HG03565 (cell line): Measurements from ENCODE around the gene HTR1E.
"Not testable (repeated sequence)": the region's sequence is repeated elsewhere in the genome, so short reads cannot be mapped to it uniquely, and the experiment has no call there.

Experiments
- ATAC-seq: cut with Tn5 transposase; IDR thresholded peaks from one replicate; pipeline ENCODE4 v1.9.1; 2021; ENCODE audit warnings: mild to moderate bottlenecking, moderate library complexity; ENCODE audit not compliant: unreplicated experiment

Gene HTR1E

DNA sequence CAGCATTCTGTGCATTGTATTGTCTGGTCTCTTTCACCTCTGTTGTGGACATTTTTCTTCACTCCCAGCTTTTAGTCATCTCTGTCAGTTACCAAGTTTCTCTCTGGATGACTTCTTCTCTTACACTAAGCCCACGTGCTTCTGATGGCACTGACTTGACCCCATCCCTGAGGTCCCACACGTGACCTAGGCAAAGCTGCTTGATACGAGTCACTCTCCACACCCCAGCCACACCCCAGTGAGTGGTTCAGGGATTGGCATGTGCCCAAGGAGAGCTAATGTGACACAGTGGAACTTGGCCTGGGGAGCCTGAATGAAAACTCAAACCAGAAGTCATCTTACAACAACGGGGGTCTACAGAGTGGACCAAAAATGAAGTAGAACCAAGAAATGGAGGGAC, 32.2 kb downstream of the HTR1E start:
- no peak for ATAC-seq

GRCh38 chr6:86973088-86973487, 35.8 kb downstream of the HTR1E start:
- no peak for ATAC-seq

DNA sequence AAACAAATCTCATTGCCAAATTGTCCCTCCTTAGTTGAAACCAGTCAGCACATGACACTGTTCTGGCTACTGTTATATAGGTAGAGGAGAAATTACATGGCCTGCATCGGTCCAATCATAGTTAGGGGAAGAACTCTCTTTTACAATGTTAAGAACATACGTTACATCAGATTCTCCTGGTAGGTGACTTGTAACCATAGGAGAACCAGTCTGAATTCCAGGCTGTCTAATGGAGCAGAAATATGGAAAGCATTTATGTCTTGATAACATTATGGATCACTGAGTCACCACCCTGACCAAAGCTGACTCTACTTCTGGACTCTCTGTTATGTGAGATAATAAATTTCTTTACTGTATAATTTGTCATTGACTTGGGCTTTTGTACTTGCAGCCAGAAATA, 40.9 kb downstream of the HTR1E start:
- ATAC-seq, result no peak

- no peak for ATAC-seq
Measured at GRCh38 chr6:87001494-87001893, 64.2 kb downstream of the HTR1E start.

DNA sequence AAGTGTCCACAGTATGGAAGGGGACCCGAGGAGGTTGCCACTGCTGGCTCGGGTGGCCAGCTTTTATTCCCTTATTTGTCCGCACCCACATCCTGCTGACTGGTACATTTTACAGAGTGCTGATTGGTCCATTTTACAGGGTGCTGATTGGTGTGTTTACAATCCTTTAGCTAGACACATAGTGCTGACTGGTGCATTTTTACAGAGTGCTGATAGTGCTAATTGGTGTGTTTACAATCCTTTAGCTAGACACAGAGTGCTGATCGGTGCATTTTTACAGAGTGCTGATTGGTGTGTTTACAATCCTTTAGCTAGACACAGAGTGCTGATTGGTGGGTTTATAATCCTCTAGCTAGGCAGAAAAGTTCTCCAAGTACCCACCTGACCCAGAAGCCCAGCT, 65.1 kb downstream of the HTR1E start:
- not testable (repeated sequence) for ATAC-seq

GRCh38 chr6:87006541-87006940, 69.2 kb downstream of the HTR1E start:
- ATAC-seq, result not testable (repeated sequence)

DNA sequence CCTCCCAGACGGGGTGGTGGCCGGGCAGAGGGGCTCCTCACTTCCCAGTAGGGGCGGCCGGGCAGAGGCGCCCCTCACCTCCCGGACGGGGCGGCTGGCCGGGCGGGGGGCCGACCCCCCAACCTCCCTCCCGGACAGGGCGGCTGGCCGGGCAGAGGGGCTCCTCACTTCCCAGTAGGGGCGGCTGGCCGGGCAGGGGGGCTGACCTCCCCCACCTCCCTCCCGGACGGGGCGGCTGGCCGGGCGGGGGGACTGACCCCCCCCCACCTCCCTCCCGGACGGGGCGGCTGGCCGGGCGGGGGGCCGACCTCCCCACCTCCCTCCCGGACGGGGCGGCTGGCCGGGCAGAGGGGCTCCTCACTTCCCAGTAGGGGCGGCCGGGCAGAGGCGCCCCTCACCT, 72.3 kb downstream of the HTR1E start:
- ATAC-seq, result not testable (repeated sequence)

DNA sequence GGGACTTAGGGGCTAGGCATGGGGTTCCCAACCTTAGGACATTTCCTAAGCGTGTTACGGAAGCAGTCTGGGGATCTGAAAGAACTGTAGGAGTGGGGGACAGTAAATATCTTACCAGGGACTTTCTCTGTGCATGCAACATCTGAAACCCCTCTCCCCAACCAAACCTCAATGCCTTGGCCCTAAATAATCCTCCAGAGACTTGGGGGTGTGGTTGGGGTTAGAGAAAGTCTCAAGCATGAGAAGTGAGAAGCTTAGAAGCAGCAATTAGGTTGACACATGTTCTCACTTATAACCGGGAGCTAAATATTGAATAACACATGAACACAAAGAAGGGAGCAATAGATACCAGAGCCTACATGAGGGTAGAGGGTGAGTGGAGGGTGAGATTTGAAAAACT, 74.7 kb downstream of the HTR1E start:
- no peak for ATAC-seq

- ATAC-seq, result no peak
Measured at GRCh38 chr6:87012743-87013142, 75.4 kb downstream of the HTR1E start.

DNA sequence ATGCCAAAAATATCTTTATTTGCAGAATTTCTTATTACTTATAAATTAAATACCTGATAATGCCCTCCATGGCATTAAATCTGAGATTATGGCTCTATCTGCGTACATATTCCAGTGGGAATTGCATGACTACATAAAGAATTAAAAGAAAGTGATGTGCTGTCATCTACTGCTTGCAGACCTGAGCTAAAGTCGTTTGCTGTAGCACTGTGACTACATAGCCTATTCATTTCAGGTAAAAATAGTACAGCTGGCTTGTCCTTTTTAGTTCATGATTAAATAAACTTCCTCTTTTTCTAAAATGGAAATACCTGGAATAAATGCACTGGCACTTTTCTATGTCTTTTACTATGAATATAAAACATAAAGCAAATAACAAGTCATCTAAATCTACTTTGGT, 79.4 kb downstream of the HTR1E start:
- ATAC-seq, result no peak

DNA sequence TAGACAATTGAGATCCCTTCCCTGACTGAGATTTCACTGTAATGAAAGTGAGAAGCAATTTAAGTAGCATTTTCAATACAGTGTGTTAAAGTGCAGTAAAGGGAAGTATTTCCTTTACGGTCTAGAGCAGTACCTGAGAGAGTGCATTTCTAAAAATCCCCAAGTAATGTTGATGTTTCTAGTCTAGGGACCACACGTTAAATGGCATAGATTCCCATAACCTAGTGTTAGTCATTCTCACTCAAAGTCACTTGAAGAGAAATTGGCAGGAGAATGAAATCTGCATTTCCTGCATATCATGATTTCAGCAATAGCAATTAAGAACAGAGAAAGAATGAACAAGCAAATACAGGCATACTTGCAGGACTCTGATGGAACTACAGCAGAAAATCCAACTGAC, 89.7 kb downstream of the HTR1E start:
- no peak for ATAC-seq

GRCh38 chr6:87029711-87030314, 92.5 kb downstream of the HTR1E start:
- no peak for ATAC-seq

- ATAC-seq, result no peak
Measured at GRCh38 chr6:87040729-87041128, 103.4 kb downstream of the HTR1E start.

DNA sequence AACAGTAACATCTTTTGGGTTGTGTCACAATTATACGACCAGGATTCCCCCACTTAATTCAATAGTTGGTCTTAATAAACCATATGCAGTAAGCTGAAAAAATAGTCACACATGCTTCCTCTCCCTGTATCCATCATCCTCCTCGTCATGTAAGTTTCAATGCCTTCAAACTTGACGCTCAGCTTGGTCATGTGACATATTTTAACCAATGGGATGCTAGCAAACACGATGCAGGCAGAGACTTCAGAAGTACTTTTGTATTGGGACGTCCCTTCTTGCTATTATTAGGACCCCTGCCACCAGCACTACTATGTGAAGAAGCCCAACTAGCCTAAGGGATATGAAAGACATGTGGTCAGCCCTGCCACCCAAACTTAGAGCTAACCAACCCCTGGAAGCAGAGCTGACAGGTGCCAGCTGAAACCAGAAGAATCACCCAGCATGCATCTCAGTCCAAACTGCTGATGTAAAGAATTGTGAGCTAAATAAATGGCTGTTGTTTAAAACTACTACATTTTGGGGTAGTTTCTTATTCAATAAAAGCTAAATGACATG, 108.3 kb downstream of the HTR1E start:
- no peak for ATAC-seq

DNA sequence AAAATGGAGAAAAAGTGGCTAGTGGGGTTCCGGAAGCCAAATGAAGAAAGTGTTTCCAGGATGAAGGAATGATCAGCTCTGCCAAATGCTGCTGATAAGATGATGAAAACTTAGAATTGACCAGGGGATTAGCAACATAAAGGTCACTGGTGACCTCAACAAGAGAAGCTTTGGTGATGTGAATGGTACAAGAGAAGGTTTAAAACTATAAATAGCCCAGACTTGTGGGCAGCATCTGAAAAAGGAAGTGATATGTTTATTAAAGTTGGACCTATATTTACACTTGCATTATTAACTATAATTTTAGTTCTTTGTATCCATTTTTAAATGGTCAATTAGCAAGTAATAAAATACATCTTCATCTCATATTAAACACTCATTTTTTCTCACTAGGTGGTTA, 112.5 kb downstream of the HTR1E start:
- ATAC-seq, result peak; percentile 68

DNA sequence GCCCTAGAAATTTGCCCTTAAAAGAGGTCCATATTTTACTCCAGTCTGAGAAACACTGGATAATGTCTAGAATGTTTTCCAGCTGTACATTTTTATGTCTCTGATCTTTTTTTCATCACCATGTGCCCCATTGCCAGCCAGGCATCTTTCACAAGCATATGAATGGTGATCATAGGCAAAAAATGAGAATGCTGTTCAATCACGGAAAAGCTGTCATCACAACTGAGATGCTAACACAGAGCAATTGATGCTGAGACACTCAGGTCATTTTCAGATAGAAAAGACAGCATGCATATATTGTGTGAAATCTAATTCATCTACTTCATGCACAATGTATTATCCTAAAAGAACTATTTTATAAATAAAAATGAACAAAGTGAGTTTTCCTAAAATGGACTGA, 116.0 kb downstream of the HTR1E start:
- no peak for ATAC-seq

GRCh38 chr6:87054143-87054833, 117.0 kb downstream of the HTR1E start:
- ATAC-seq, result no peak

DNA sequence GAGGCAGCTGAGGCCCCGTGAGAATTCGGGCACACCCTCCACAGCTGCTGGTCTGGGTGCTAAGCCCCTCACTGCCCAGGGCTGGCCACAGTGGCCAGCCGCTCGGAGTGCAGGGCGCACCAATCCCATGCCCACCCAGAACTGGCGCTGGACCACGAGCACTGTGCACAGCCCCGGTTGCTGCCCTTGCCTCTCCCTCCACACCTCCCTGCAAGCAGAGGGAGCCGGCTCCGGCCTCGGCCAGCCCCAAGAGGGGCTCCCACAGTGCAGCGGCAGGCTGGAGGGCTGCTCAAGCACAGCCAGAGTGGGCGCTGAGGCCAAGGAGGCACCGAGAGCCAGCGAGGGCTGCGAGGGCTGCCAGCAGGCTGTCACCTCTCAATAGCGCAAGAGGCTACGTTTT, 122.6 kb downstream of the HTR1E start:
- no peak for ATAC-seq

GRCh38 chr6:87065117-87065516, 127.8 kb downstream of the HTR1E start:
- no peak for ATAC-seq
